IMR-90 (cell line): ENCODE data around the gene MINDY2.

Source experiments
- MAFK ChIP-seq: IDR thresholded peaks from 2 replicates; pipeline ENCODE4 v1.6.1; 2012; ENCODE audit warnings: low read depth, low read length, improper control_type of control experiment
- POLR2A ChIP-seq: IDR thresholded peaks from 2 replicates; pipeline ENCODE4 v1.6.1; 2012; ENCODE audit warnings: mild to moderate bottlenecking, low read depth, low read length
- TF ChIP-seq, protein P1 (sequence below): conservative IDR thresholded peaks from 2 replicates; pipeline ENCODE4 v1.5.1; 2012; ENCODE audit warnings: mild to moderate bottlenecking, low read depth, low read length, improper control_type of control experiment

DNA sequence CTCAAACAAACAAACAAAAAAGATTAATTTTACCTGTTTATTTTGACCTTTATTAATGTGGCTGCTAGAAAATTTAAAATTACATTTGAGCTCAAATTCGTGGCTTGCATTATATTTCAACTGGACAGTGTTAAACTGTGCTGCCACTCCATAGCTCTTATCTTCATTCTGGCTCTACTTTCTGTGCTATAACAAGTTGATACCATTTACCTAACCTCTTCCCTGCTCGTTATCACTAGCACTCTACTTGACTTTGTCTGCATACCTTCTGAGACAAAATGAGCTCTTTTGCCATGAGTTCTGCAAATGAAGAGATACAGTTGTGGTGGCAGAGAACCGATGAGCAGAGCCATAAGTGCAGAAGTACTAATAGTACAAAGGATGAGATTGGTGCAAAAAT lies 26.4 kb downstream of the MINDY2 start:
- TF ChIP-seq, protein P1, sequence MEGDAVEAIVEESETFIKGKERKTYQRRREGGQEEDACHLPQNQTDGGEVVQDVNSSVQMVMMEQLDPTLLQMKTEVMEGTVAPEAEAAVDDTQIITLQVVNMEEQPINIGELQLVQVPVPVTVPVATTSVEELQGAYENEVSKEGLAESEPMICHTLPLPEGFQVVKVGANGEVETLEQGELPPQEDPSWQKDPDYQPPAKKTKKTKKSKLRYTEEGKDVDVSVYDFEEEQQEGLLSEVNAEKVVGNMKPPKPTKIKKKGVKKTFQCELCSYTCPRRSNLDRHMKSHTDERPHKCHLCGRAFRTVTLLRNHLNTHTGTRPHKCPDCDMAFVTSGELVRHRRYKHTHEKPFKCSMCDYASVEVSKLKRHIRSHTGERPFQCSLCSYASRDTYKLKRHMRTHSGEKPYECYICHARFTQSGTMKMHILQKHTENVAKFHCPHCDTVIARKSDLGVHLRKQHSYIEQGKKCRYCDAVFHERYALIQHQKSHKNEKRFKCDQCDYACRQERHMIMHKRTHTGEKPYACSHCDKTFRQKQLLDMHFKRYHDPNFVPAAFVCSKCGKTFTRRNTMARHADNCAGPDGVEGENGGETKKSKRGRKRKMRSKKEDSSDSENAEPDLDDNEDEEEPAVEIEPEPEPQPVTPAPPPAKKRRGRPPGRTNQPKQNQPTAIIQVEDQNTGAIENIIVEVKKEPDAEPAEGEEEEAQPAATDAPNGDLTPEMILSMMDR: no peak
- TF ChIP-seq MAFK: no peak
- no peak for TF ChIP-seq POLR2A
